T-helper 17 cell (primary cell): ENCODE measurements around the gene HOPX. TPM values are rescaled to one million over a fixed set of nuclear protein-coding genes. Genes with fewer than 3 reads are reported as not detected.
A peak's percentile ranks its signal among the peaks of the same experiment; 100 is the strongest.
"Not testable (repeated sequence)": the region's sequence is repeated elsewhere in the genome, so short reads cannot be mapped to it uniquely, and the experiment has no call there.

Experiments used
- ATAC-seq: fragments of 150-1000 bp; cut with Tn5 transposase; 2 replicates; pipeline ENCODE4 v1.10.0; 2021; ENCODE audit warnings: mild to moderate bottlenecking, moderate library complexity
- DNase-seq, 3 donors: peaks; one replicate each; pipeline versions ENCODE4 v3.0.0 to v3.0.0-alpha.2; 2020 to 2021
- H3K9me3 ChIP-seq: one replicate; pipeline ENCODE4 v1.7.0; 2013; ENCODE audit warnings: low read length, mild to moderate bottlenecking; ENCODE audit not compliant: control insufficient read depth, poor library complexity, severe bottlenecking
- H3K27ac Mint-ChIP-seq: one replicate; pipeline ENCODE4 v1.8.0; 2022; ENCODE audit warnings: mild to moderate bottlenecking, moderate library complexity, mixed read lengths
- H3K27me3 Mint-ChIP-seq: one replicate; pipeline ENCODE4 v1.8.0; 2022; ENCODE audit warnings: mixed read lengths
- H3K36me3 Mint-ChIP-seq: one replicate; pipeline ENCODE4 v1.8.0; 2022; ENCODE audit warnings: low read depth, mixed read lengths
- H3K4me1 Mint-ChIP-seq: one replicate; pipeline ENCODE4 v1.8.0; 2022; ENCODE audit warnings: mild to moderate bottlenecking, mixed read lengths
- H3K4me3 Mint-ChIP-seq: one replicate; pipeline ENCODE4 v1.8.0; 2022; ENCODE audit warnings: mild to moderate bottlenecking, moderate library complexity, mixed read lengths
- total RNA-seq, 4 donors: library from RNA in 2 of 4; stranded (reverse) in 2 of 4; gene quantifications; one replicate each; pipeline ENCODE4 v1.2.3 and lab custom pipeline; 2022 to 2026

Gene HOPX
- total RNA-seq, 2 donors from 2014 or later = 17.6 to 30.7 TPM

GRCh38 chr4:56681853-56682525, 893 bp upstream of the HOPX start:
- Mint-ChIP-seq H3K4me3 (peak overlapping the region; percentile 81), H3K27me3 (peaks cover 53% of the 10 kb centered on the region), H3K27ac (peak overlapping the region; percentile 79), H3K4me1 (peaks cover 13% of the 10 kb centered on the region), H3K36me3 (peaks cover 8% of the 10 kb centered on the region)
- DNase-seq (no peak), ATAC-seq (no peak)
- H3K9me3 ChIP-seq = no peaks in the 10 kb centered on the region

GRCh38 chr4:56680266-56680665, 830 bp downstream of the HOPX start:
- ATAC-seq (no peak), DNase-seq (no peak)
- Mint-ChIP-seq H3K4me1 (peaks cover 12% of the 10 kb centered on the region), H3K36me3 (peaks cover 8% of the 10 kb centered on the region), H3K4me3 (no peak overlapping the region), H3K27ac (no peak overlapping the region), H3K27me3 (peaks cover 52% of the 10 kb centered on the region)
- H3K9me3 ChIP-seq = no peaks in the 10 kb centered on the region

GRCh38 chr4:56677711-56678110, 3.4 kb downstream of the HOPX start:
- no peaks in the 10 kb centered on the region for H3K9me3 ChIP-seq
- H3K4me3 Mint-ChIP-seq = no peak overlapping the region
- peaks cover 6% of the 10 kb centered on the region for H3K36me3 Mint-ChIP-seq
- no peak for DNase-seq
- H3K27me3 Mint-ChIP-seq = peaks cover 30% of the 10 kb centered on the region
- H3K4me1 Mint-ChIP-seq = peaks cover 12% of the 10 kb centered on the region
- H3K27ac Mint-ChIP-seq = no peak overlapping the region
- ATAC-seq = no peak

DNA sequence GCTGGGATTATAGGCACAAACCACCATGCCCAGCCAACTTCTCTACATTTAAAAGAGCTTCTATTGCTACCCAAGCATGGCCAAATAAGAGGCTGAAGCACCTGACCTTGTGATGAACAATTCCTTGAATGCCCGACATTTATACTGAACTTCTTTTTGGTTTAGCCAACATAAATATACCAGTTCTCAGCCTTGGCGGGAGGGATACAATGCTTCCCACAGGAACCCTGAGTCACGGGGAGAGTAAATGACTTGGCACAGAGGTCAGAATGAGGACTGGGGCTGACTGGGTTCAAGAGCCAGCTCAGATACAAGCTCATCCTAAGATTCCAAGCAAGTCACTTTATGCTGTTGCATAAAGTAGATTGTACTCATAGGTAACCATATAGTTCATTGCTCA, 6.1 kb downstream of the HOPX start:
- Mint-ChIP-seq H3K4me3 (no peak overlapping the region), H3K36me3 (no peaks in the 10 kb centered on the region), H3K27me3 (peaks cover 10% of the 10 kb centered on the region), H3K27ac (no peak overlapping the region), H3K4me1 (no peaks in the 10 kb centered on the region)
- ATAC-seq (no peak), DNase-seq (no peak)
- no peaks in the 10 kb centered on the region for H3K9me3 ChIP-seq

DNA sequence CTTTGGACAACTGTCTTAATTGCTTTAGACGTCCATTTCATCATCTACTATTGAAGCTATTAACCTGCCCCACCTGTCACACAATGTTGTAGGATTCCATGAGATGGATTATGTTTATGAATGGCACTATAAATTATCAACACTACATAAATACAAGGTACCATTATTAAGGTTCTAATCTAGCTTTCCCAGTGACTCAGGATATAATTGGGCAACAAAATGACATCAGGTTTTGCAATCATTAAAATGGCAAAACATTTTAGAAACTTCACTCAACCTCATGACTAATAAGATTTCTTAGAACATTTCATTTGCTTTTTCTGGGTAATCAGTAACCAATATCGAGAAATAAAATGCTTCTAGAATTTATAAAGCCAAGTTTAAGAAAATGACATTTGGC, 9.2 kb downstream of the HOPX start:
- H3K27ac Mint-ChIP-seq = no peak overlapping the region
- H3K4me3 Mint-ChIP-seq = no peak overlapping the region
- ATAC-seq = no peak

GRCh38 chr4:56671373-56671772, 9.7 kb downstream of the HOPX start:
- peaks cover 18% of the 10 kb centered on the region for H3K27me3 Mint-ChIP-seq
- no peaks in the 10 kb centered on the region for H3K9me3 ChIP-seq
- no peak overlapping the region for H3K4me3 Mint-ChIP-seq
- no peak overlapping the region for H3K27ac Mint-ChIP-seq
- ATAC-seq (no peak), DNase-seq (no peak)
- no peaks in the 10 kb centered on the region for H3K4me1 Mint-ChIP-seq
- no peaks in the 10 kb centered on the region for H3K36me3 Mint-ChIP-seq

More for the DNA sequence above, 9.2 kb downstream of the HOPX start:
- H3K36me3 Mint-ChIP-seq = no peaks in the 10 kb centered on the region
- peaks cover 16% of the 10 kb centered on the region for H3K27me3 Mint-ChIP-seq
- no peaks in the 10 kb centered on the region for H3K4me1 Mint-ChIP-seq
- no peak for DNase-seq
- no peaks in the 10 kb centered on the region for H3K9me3 ChIP-seq

DNA sequence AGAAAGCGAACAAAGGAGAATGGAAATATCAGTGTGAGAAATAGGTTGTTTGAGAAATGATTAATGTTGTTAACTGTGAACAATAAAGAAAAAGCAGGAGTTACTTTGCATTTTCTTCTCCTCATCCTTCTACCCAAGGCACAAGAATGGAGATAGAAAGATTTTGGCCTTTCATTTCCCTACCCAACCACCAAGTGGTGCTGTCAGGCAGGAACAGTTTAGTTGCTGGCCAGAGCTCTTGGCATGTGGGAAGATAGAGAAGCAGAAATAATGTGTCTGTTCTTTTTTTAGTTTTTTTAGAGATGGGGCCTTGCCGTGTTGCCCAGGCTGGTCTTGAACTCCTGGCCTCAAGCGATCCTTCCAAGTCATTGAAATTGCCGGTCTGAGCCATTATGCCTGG, 12.8 kb downstream of the HOPX start:
- ATAC-seq = no peak
- no peak for DNase-seq
- Mint-ChIP-seq H3K36me3 (no peaks in the 10 kb centered on the region), H3K27me3 (peaks cover 41% of the 10 kb centered on the region), H3K27ac (no peak overlapping the region), H3K4me1 (no peaks in the 10 kb centered on the region), H3K4me3 (no peak overlapping the region)
- H3K9me3 ChIP-seq = no peaks in the 10 kb centered on the region

DNA sequence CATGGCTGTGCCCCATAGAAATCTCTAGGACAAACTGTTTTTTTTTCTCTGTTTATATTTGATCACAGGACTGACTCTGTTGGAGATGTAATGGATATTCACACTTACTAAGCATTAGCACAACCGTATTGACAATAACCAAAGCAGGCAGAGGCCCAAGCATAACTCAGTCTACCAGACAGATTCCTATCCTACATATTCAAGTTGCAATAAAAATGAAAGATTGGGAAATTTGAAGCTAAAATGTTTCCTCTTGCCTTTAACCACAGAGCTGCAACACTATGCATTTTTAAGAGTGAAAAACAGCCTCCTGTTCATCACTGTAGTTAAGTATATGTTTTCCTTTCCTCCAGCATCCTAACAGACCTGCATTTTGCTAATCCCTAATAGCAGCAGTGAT, 13.7 kb downstream of the HOPX start:
- H3K36me3 Mint-ChIP-seq, ATAC-seq, H3K4me1 Mint-ChIP-seq, DNase-seq, H3K9me3 ChIP-seq, H3K4me3 Mint-ChIP-seq, H3K27ac Mint-ChIP-seq: not testable (repeated sequence)
- peaks cover 47% of the 10 kb centered on the region for H3K27me3 Mint-ChIP-seq

- no peak overlapping the region for H3K4me3 Mint-ChIP-seq
- H3K9me3 ChIP-seq = no peaks in the 10 kb centered on the region
- DNase-seq (no peak), ATAC-seq (no peak)
- H3K4me1 Mint-ChIP-seq = no peaks in the 10 kb centered on the region
- no peak overlapping the region for H3K27ac Mint-ChIP-seq
- H3K36me3 Mint-ChIP-seq = no peaks in the 10 kb centered on the region
- H3K27me3 Mint-ChIP-seq = peaks cover 54% of the 10 kb centered on the region
Observed at GRCh38 chr4:56666279-56666678, 14.8 kb downstream of the HOPX start.

- no peaks in the 10 kb centered on the region for H3K4me1 Mint-ChIP-seq
- no peak overlapping the region for H3K27ac Mint-ChIP-seq
- H3K36me3 Mint-ChIP-seq = no peaks in the 10 kb centered on the region
- H3K4me3 Mint-ChIP-seq = no peak overlapping the region
- DNase-seq = no peak
- no peak for ATAC-seq
- no peaks in the 10 kb centered on the region for H3K9me3 ChIP-seq
- peaks cover 54% of the 10 kb centered on the region for H3K27me3 Mint-ChIP-seq
Observed at GRCh38 chr4:56665781-56666180, 15.3 kb downstream of the HOPX start.

DNA sequence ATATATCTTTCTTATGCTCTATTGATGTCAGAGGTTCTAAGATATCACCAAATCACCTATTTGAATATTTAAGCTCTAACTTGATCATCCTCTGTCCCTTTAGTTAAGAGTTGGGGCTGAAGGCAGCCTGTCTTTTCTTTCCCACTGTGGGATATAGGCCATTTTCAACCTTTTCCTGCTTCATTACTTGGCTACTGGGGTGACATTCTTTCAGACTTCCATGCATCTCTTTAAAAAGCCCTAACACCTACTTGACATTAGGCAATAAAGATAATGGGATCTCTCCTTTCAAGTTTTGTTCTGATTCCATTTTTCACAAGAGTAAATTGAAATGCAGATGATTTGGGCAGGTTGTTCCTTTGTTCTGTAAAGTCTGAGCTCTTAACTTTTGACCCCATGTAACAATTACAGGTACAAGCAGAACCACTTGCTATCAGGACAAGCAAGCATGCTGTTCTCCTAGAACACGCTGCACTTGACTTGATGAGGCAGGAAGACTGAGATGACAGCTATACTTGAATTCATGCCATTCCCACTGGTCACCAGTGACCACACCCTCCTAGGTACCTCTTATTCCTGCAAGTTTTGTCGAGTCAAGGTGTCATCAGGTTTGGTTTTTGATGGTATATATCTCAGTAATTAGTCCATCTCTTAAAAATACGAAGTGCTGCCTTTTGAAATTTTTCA, 18.2 kb downstream of the HOPX start:
- H3K9me3 ChIP-seq = no peaks in the 10 kb centered on the region
- no peak overlapping the region for H3K4me3 Mint-ChIP-seq
- H3K4me1 Mint-ChIP-seq = peaks cover 3% of the 10 kb centered on the region
- peaks cover 59% of the 10 kb centered on the region for H3K27me3 Mint-ChIP-seq
- DNase-seq (no peak), ATAC-seq (no peak)
- no peaks in the 10 kb centered on the region for H3K36me3 Mint-ChIP-seq
- H3K27ac Mint-ChIP-seq = no peak overlapping the region

GRCh38 chr4:56659946-56660345, 21.1 kb downstream of the HOPX start:
- no peak overlapping the region for H3K4me3 Mint-ChIP-seq
- peaks cover 3% of the 10 kb centered on the region for H3K36me3 Mint-ChIP-seq
- H3K27me3 Mint-ChIP-seq = peaks cover 55% of the 10 kb centered on the region
- H3K27ac Mint-ChIP-seq = no peak overlapping the region
- H3K9me3 ChIP-seq = no peaks in the 10 kb centered on the region
- ATAC-seq (no peak), DNase-seq (no peak)
- peaks cover 11% of the 10 kb centered on the region for H3K4me1 Mint-ChIP-seq

GRCh38 chr4:56658528-56658927, 22.6 kb downstream of the HOPX start:
- Mint-ChIP-seq H3K27me3 (peaks cover 49% of the 10 kb centered on the region), H3K4me3 (no peak overlapping the region), H3K36me3 (peaks cover 3% of the 10 kb centered on the region), H3K4me1 (peaks cover 24% of the 10 kb centered on the region), H3K27ac (peak overlapping the region; percentile 69)
- DNase-seq (no peak), ATAC-seq (no peak)
- no peaks in the 10 kb centered on the region for H3K9me3 ChIP-seq

DNA sequence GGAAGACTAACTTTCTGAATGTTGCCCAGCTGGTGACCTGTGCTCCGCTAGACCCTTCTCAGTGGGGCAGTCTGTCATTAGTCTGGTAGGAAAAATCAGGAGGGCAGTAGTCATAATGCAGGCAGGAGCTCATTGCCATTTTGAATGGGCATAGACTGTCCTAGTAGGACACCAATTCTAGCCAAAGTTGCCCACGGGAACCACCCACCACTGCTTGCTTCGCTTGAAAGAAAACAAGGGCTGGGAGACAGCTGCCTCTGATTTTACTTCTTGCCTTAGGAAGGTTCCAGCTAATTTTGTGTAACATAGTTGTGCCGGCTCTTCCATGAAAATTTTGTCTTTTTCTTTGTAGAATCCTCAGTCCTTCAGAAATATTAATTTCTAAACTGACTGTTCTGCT, 23.3 kb downstream of the HOPX start:
- DNase-seq = no peak
- Mint-ChIP-seq H3K27ac (no peak overlapping the region), H3K36me3 (peaks cover 3% of the 10 kb centered on the region), H3K27me3 (peaks cover 44% of the 10 kb centered on the region), H3K4me3 (no peak overlapping the region), H3K4me1 (peaks cover 29% of the 10 kb centered on the region)
- ATAC-seq = no peak
- no peaks in the 10 kb centered on the region for H3K9me3 ChIP-seq
